HCT116 (cell line): ENCODE results near the gene STRBP.

Experiments
- CBX3 ChIP-seq: IDR thresholded peaks from 2 replicates; pipeline ENCODE4 v1.6.1; 2012; ENCODE audit warnings: low read depth
- EGR1 ChIP-seq: IDR thresholded peaks from 2 replicates; pipeline ENCODE4 v1.6.1; 2012; ENCODE audit warnings: low read depth
- JUND ChIP-seq: IDR thresholded peaks from 2 replicates; pipeline ENCODE4 v1.6.1; 2012
- POLR2A ChIP-seq: IDR thresholded peaks from 2 replicates; pipeline ENCODE4 v1.7.0; 2011; ENCODE audit warnings: borderline replicate concordance; ENCODE audit not compliant: insufficient read depth, insufficient read length; ENCODE audit errors: extremely low read depth
- RAD21 ChIP-seq: IDR thresholded peaks from 2 replicates; pipeline ENCODE4 v1.6.1; 2012; ENCODE audit warnings: low read depth, mild to moderate bottlenecking
- TF ChIP-seq, protein P1 (sequence below), 3 experiments: fragments of 200-600 bp in 1 of 3; sonication (generic) in 1 of 3; IDR thresholded peaks in 2 of 3; conservative IDR thresholded peaks in 1 of 3; 2 replicates each; pipeline ENCODE4 v1.5.1; 2012 to 2017; ENCODE audit warnings: low read depth in 2 of 3, low read length in 2 of 3, antibody characterized with exemption in 1 of 3, borderline replicate concordance in 1 of 3, control low read depth in 1 of 3, mild to moderate bottlenecking in 1 of 3, mixed read lengths in 1 of 3, mixed run types in 1 of 3, moderate library complexity in 1 of 3; ENCODE audit not compliant: insufficient read depth in 1 of 3

DNA sequence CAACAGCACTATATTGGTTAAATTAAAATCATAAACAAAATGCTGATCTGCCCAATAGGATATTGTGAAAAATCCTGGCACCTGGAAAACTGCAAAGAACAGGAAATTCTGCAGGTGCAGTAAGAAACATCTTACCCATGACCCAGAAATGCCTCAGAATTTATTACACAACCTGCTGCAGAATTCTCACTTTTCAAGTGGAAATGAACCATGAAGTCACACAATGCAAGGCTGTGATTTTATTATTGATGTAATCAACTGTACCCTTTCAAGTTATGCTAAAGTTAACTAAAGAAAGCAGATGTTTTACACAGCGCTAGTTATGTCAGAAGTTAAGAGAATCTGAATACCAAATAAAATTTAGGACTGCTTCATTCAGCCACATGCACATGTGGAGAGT lies 6.0 kb downstream of the STRBP start:
- TF ChIP-seq, protein P1, sequence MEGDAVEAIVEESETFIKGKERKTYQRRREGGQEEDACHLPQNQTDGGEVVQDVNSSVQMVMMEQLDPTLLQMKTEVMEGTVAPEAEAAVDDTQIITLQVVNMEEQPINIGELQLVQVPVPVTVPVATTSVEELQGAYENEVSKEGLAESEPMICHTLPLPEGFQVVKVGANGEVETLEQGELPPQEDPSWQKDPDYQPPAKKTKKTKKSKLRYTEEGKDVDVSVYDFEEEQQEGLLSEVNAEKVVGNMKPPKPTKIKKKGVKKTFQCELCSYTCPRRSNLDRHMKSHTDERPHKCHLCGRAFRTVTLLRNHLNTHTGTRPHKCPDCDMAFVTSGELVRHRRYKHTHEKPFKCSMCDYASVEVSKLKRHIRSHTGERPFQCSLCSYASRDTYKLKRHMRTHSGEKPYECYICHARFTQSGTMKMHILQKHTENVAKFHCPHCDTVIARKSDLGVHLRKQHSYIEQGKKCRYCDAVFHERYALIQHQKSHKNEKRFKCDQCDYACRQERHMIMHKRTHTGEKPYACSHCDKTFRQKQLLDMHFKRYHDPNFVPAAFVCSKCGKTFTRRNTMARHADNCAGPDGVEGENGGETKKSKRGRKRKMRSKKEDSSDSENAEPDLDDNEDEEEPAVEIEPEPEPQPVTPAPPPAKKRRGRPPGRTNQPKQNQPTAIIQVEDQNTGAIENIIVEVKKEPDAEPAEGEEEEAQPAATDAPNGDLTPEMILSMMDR (IDR thresholded peaks at IDR 0.05 in 2 of 3, conservative IDR thresholded peaks at IDR 0.05 in 1 of 3; ENCODE audit: borderline replicate concordance in 1 of 3, insufficient read depth in 1 of 3, low read depth in 2 of 3, low read length in 2 of 3), result no peak
- TF ChIP-seq CBX3 (no peak), EGR1 (no peak), RAD21 (no peak), JUND (no peak), POLR2A (no peak)
